Activated T-helper 2 cell treated with anti-CD3 and anti-CD28 coated beads, Interferon-gamma antibody, Interleukin-2, Interleukin-4, amounts not matched to agents 10 μg/mL and 5 μg/mL and 100 μg/mL, durations not matched to agents 14 hours and 24 hours and 36 hours (primary cell): ENCODE results near the gene PSMB5. TPM values are rescaled to one million over a fixed set of nuclear protein-coding genes. Genes with fewer than 3 reads are reported as not detected.

Experiments
- DNase-seq: peaks from one replicate; pipeline ENCODE4 v3.0.0; 2021; ENCODE audit warnings: low spot score
- H3K27ac Mint-ChIP-seq: one replicate; pipeline ENCODE4 v1.8.0; 2021; ENCODE audit warnings: mixed read lengths
- H3K27me3 Mint-ChIP-seq: one replicate; pipeline ENCODE4 v1.8.0; 2021; ENCODE audit warnings: low read depth, mixed read lengths
- H3K36me3 Mint-ChIP-seq: one replicate; pipeline ENCODE4 v1.8.0; 2021; ENCODE audit warnings: low read depth, mixed read lengths
- H3K4me1 Mint-ChIP-seq: one replicate; pipeline ENCODE4 v1.8.0; 2021; ENCODE audit warnings: low read depth, mixed read lengths
- H3K4me3 Mint-ChIP-seq: one replicate; pipeline ENCODE4 v1.8.0; 2021; ENCODE audit warnings: low read depth, mild to moderate bottlenecking, moderate library complexity, mixed read lengths
- H3K9me3 Mint-ChIP-seq: one replicate; pipeline ENCODE4 v1.8.0; 2021; ENCODE audit warnings: mixed read lengths
- intact Hi-C: fragments of 100-400 bp; cut with micrococcal nuclease; formaldehyde crosslinking; loops from one replicate; pipeline ENCODE4 v1.15.1; 2023
- total RNA-seq: library from RNA; stranded (reverse); gene quantifications from 2 replicates; pipeline ENCODE4 v1.2.3, GENCODE V29; 2022

The PSMB5 gene
- total RNA-seq, 1 donor from 2014 or later = 124 TPM

DNA sequence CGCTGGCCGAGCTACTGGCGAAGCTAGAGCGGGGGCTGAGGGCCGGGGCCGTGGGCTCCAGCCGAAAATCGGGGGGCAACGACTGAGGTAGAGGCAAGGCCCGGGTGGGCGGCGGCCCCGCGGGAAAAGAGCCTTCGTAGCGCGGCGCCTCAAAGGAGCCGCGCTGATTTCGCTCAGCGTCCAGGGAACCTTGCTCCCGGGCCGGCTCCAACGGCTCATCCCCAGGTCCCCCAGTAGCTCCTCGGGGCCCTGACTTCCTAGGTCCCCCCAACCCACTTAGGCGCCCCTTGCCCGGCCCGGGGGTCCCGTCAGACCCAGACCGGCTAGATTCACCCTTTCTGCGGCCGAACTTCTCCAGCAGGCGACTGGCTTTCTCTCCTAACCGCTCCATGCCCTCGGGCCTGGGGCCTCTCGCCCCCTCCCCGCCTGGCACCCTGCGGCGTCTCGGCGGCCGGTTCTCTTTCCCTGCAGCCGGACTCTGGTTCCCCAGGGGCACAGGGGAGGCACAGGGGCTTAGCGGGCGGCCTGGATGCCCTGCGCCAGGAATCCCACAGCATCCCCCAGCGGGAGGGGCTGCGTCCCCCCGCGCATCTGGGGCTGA, 52.7 kb downstream of the PSMB5 start:
- Mint-ChIP-seq H3K27ac (no peak overlapping the region), H3K27me3 (peaks cover 19% of the 10 kb centered on the region), H3K9me3 (no peaks in the 10 kb centered on the region), H3K36me3 (no peaks in the 10 kb centered on the region), H3K4me1 (peaks cover 6% of the 10 kb centered on the region), H3K4me3 (peak overlapping the region; percentile 27)
- intact Hi-C loops = loop anchor here (2.0 kb wide), 1 partner anchor 411 kb away; no protein-coding TSS in a partner anchor
- DNase-seq = no peak

DNA sequence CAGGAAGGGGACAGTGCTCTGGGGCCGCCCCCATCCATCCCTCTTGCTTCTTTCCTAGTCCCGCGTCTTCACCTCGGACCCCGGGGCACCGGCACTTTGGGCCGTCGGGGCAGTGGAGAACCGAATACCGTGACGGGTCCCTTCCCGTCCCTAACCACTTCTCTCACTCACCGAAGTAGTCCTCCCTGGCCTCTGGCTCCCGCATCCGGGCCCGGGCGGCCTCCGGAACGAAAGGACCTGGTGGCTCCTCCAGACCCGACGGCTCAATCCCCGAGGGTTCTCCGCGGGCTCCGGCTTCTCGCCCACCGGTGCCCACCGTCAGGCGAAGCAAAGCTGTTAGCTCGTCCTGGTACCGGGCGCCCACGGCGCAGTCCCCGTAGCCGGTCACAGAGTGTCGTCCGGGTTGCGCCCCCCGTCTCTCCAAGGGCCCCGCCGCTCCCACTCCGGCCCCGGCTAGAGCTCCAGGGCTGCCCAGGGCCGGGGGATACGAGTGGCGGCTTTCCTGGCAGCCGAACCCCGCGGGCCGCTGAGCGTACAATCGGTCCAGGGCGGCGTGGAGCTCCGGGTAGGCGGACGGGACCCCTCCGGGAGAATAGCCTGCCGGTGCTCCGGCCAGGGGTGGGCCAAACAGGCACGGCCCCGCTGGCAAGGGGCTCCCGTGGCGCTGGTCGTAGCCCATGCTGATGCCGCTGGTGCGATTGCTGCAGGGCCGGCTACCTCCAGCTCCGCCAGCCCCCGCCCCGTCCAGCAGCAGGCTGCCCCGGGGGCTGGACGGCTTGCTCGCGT, 53.4 kb downstream of the PSMB5 start:
- H3K27ac Mint-ChIP-seq = no peak overlapping the region
- no peak for DNase-seq
- H3K9me3 Mint-ChIP-seq = no peaks in the 10 kb centered on the region
- peaks cover 25% of the 10 kb centered on the region for H3K27me3 Mint-ChIP-seq
- intact Hi-C loops = no loop called here
- H3K4me1 Mint-ChIP-seq = peaks cover 6% of the 10 kb centered on the region
- no peaks in the 10 kb centered on the region for H3K36me3 Mint-ChIP-seq
- no peak overlapping the region for H3K4me3 Mint-ChIP-seq

DNA sequence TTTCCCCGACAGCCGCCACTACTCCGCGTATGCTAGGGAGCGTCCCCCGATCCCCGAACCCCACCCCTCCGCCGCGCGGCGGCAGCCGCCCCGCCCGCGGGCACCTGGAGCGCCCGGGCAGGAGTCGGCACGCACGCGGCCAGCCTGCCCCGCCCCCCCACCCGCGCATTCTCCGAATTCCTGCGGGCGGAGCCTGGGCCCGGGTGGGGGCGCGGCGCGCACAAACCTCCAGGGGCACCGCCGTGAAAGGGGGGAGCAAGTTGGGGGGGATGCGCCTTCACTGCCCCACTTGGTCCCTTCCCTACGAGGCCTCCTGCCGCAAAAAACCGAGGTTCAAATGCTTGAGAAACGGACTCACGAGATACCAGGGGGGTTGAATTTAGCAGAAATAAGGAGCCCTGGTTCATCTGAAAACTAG, 54.0 kb downstream of the PSMB5 start:
- DNase-seq = no peak
- intact Hi-C loops = no loop called here
- H3K27ac Mint-ChIP-seq = no peak overlapping the region
- no peaks in the 10 kb centered on the region for H3K36me3 Mint-ChIP-seq
- no peaks in the 10 kb centered on the region for H3K9me3 Mint-ChIP-seq
- peaks cover 26% of the 10 kb centered on the region for H3K27me3 Mint-ChIP-seq
- H3K4me3 Mint-ChIP-seq = no peak overlapping the region
- H3K4me1 Mint-ChIP-seq = peaks cover 6% of the 10 kb centered on the region

DNA sequence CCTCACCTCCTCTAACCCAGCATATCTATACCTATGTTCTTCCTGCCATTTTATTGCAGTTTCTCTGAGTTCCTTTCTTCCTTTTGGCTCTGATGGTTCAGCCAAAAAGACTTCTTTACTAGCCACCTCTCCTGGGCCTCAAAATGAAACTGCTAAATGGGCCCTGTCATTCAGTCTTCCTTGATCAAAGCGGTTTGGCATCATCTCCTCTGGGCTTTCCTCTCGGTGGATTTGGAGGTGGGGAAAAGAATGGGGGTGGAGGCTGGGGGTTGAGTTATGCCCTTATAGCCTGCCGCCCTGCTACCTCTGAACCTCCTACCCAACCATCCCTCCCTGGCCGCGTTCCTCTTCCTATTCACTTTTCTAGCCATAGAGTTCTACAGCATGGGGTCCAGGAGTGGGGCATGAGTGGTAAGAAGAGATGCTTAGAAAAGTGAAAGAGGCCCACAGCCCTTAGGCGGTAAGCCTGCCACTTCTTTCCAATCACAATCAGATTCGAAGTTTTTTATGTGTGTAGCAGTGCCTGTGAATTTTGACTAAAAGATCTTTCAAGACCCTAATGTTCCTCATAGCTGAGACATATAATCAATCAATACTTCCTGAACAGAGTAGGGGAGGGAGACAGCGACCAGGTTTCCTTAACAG, 54.8 kb downstream of the PSMB5 start:
- no peak overlapping the region for H3K27ac Mint-ChIP-seq
- H3K27me3 Mint-ChIP-seq = peaks cover 26% of the 10 kb centered on the region
- H3K36me3 Mint-ChIP-seq = no peaks in the 10 kb centered on the region
- intact Hi-C loops = no loop called here
- H3K9me3 Mint-ChIP-seq = no peaks in the 10 kb centered on the region
- DNase-seq = no peak
- peaks cover 6% of the 10 kb centered on the region for H3K4me1 Mint-ChIP-seq
- H3K4me3 Mint-ChIP-seq = peak overlapping the region; percentile 42

DNA sequence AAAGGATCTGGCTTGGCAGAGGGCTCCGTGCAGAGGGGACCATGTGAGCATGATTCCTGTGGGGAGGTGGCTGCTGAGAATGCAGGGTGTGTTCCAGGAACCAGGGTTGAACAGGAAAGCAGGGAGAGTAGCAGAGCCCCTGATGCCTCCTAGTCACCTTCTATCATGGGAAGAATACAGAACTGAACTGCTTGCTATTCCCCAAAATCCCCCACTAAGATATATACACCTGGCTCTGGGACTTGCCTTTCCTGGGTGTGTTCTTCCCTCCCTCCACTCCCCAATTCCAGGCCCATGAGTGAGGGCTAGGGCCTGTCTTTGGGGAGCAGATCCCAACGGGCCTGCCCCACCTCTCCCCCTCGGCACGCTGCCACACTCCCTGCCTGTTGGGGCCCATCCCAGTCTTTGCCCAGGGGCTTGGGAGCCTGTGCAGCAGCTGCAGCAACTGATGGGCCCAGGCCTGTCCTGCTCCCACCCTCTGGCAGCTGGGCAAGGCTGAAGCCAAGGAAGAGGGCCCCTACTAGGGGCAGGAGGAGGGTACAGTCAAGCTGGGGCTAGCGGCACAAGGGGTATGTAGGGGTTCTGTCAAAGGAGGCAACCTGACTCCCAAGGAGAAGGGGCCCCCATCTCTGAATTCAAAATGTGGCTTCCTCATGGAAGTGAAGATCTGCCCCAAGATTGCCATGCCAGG, 55.6 kb downstream of the PSMB5 start:
- H3K27ac Mint-ChIP-seq = no peak overlapping the region
- H3K36me3 Mint-ChIP-seq = no peaks in the 10 kb centered on the region
- no peaks in the 10 kb centered on the region for H3K9me3 Mint-ChIP-seq
- H3K27me3 Mint-ChIP-seq = peaks cover 26% of the 10 kb centered on the region
- no peak overlapping the region for H3K4me3 Mint-ChIP-seq
- DNase-seq = no peak
- peaks cover 6% of the 10 kb centered on the region for H3K4me1 Mint-ChIP-seq
- intact Hi-C loops = no loop called here

DNA sequence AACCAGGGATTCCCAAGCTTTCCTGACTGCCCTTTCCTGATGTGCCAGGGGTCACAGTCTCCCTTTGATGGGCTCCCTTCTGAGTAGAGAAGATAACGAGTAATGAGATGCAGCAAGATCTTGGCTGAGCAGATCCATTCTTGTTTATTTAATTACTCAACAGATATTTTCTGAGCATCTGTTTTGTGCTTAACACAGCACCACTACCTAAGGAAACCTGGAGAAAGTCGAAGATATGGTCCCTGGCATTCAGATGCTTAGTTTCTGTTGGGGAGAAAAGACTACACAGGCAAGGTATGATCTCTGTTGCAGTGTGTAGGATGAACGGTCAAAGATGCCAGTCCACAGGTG, 56.2 kb downstream of the PSMB5 start:
- no peak for DNase-seq
- intact Hi-C loops = no loop called here
- Mint-ChIP-seq H3K27me3 (peaks cover 26% of the 10 kb centered on the region), H3K4me3 (no peak overlapping the region), H3K36me3 (no peaks in the 10 kb centered on the region), H3K27ac (no peak overlapping the region), H3K4me1 (peaks cover 6% of the 10 kb centered on the region), H3K9me3 (no peaks in the 10 kb centered on the region)

DNA sequence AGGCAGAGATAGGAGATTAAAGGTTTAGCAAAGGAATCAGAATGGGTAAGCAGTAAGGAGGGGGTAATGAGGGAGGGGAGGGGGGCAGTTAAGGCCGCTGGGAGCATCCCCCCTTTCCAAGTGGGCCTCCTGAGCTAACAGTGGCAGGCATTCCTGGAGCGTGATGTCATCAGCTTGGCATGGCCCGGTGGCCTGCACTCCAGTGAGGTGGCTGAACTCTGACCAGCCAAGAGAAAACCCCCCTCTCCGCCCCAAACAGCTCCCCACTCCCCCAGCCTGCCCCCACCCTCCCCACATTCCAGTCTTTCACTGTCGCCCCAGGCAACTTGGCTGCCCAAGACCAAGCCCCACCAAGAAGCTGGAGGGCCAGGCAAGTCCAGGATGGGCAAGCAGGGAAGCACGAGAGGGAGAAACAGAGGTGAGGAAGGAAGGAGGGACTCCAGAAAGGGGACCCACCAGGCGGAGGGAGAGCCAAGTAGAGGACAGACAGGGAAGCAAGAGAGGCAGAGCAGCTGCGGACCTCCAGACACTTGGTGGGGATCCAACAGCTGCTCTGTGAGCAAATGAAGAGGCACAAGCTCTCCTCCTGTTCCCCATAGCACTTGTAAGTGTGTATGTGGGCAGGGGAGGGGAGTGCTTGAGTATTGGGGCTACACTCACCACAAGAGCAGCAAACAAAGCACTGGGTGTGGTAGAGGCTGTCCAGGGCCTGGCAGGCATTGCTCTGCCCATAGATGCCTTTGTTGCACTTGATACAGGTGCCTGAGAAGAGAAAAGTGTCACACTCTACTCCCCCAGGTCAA, 56.8 kb downstream of the PSMB5 start:
- H3K4me1 Mint-ChIP-seq = peaks cover 6% of the 10 kb centered on the region
- H3K27ac Mint-ChIP-seq = no peak overlapping the region
- intact Hi-C loops = no loop called here
- no peaks in the 10 kb centered on the region for H3K36me3 Mint-ChIP-seq
- H3K4me3 Mint-ChIP-seq = no peak overlapping the region
- DNase-seq = no peak
- H3K27me3 Mint-ChIP-seq = peaks cover 26% of the 10 kb centered on the region
- H3K9me3 Mint-ChIP-seq = no peaks in the 10 kb centered on the region

DNA sequence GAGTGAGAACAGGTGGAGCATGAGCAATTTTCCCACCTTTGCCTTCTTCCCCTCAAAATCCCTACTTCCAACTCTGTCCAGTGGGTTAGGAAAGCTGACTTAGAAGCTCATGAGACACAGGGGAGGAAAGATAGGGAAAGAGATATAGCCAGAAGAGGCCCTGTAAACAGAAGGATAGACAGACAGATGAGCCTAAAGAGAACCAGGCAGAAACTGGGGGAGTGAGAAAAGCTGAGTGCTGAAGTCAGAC, 57.3 kb downstream of the PSMB5 start:
- Mint-ChIP-seq H3K4me3 (no peak overlapping the region), H3K4me1 (peaks cover 6% of the 10 kb centered on the region), H3K27me3 (peaks cover 27% of the 10 kb centered on the region), H3K36me3 (no peaks in the 10 kb centered on the region), H3K9me3 (no peaks in the 10 kb centered on the region), H3K27ac (no peak overlapping the region)
- intact Hi-C loops = no loop called here
- no peak for DNase-seq

DNA sequence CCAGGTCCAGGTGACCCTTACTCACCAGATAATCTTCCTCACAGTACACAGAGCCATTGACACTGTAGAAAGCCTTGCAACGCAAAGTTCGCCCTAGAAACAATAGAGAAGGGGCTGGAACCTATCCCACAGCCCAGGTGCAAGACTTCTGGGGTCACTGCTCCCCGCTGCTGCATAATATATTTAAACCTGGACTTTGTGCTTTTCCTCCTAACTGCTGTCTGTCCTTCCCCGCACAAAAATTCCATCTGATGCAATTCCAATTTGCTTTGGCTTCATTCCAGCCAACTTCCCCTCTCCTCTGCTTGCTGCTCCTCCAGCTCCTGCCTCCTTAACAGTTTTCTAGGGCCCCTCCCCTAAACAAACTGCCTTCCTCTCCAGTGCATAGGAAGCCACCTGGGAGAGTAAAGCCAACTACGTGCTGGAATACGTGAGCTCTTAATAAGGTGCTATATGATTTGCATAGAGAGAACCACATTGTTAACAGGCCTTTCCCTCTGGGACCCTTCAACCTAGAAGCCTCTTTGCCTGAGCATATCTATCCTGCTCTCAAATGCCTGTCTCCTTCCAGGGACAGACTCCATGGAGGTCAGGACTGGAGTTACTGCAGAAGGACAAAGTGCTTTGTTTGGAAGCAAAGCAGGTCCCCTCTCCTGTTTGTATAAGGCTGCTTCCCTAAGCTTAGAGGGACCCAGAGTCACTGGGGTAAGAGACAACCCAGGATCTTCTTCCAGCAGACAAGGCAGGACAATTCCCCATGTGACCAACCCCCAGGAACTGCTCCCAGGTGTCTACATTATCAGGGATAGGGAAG, 57.9 kb downstream of the PSMB5 start:
- peaks cover 31% of the 10 kb centered on the region for H3K27me3 Mint-ChIP-seq
- peaks cover 6% of the 10 kb centered on the region for H3K4me1 Mint-ChIP-seq
- no peaks in the 10 kb centered on the region for H3K9me3 Mint-ChIP-seq
- H3K36me3 Mint-ChIP-seq = no peaks in the 10 kb centered on the region
- H3K27ac Mint-ChIP-seq = no peak overlapping the region
- no peak overlapping the region for H3K4me3 Mint-ChIP-seq
- intact Hi-C loops = no loop called here
- no peak for DNase-seq

Other genes starting within 250 kb of the PSMB5 start
- gene SLC7A7, start 219.5 kb downstream of the PSMB5 start, total RNA-seq = 0.25 TPM in 1 of 2 replicates, not detected in the other
- gene MRPL52, start 205.0 kb downstream of the PSMB5 start, total RNA-seq = 173 and 175 TPM in 2 replicates
- gene MMP14, start 198.3 kb downstream of the PSMB5 start, total RNA-seq = 2.6 and 2.7 TPM in 2 replicates
- 38.9 and 40.5 TPM in 2 replicates for gene LRP10, start 163.2 kb downstream of the PSMB5 start, total RNA-seq
- 0.28 and 0.30 TPM in 2 replicates for gene REM2, start 151.7 kb downstream of the PSMB5 start, total RNA-seq
- 77.3 and 81.1 TPM in 2 replicates for gene RBM23, start 115.8 kb downstream of the PSMB5 start, total RNA-seq
- 147 and 152 TPM in 2 replicates for gene PRMT5, start 105.5 kb downstream of the PSMB5 start, total RNA-seq
- 63.5 and 65.5 TPM in 2 replicates for gene HAUS4, start 77.8 kb downstream of the PSMB5 start, total RNA-seq
- gene AJUBA, start 52.3 kb downstream of the PSMB5 start, total RNA-seq = 1.5 and 2.1 TPM in 2 replicates
- 9.1 and 9.2 TPM in 2 replicates for gene C14orf93, start 24.8 kb downstream of the PSMB5 start, total RNA-seq
- gene PSMB11, start 7.3 kb upstream of the PSMB5 start, total RNA-seq = not detected in 2 replicates
- gene CDH24, start 22.6 kb upstream of the PSMB5 start, total RNA-seq = 1.4 and 2.1 TPM in 2 replicates
- 209 and 213 TPM in 2 replicates for gene ACIN1, start 60.2 kb upstream of the PSMB5 start, total RNA-seq
- 57.7 and 65.2 TPM in 2 replicates for gene C14orf119, start 60.6 kb upstream of the PSMB5 start, total RNA-seq
- gene CIROP, start 70.1 kb upstream of the PSMB5 start, total RNA-seq = not detected in 2 replicates
- gene CEBPE, start 84.4 kb upstream of the PSMB5 start, total RNA-seq = not detected in 2 replicates
- gene SLC7A8, start 148.8 kb upstream of the PSMB5 start, total RNA-seq = 5.3 and 5.4 TPM in 2 replicates
- not detected in 2 replicates for gene RNF212B, start 203.0 kb upstream of the PSMB5 start, total RNA-seq